MCF 10A (cell line): ENCODE data around the gene SPRED2. TPM values are rescaled to one million over a fixed set of nuclear protein-coding genes. Genes with fewer than 3 reads are reported as not detected.

Experiments used
- BruUV-seq: library from RNA; stranded (reverse); fragments of 400-500 nt; replicated peaks from 2 replicates; lab custom pipeline; 2021; lab: Mats Ljungman, UMichigan
- CTCF ChIA-PET: fragments of 300-600 bp; sonication (Branson Sonifier 250); formaldehyde crosslinking; extraction: SDS; loops from one replicate; lab custom pipeline; 2021; ENCODE audit warnings: antibody characterized with exemption, inconsistent platforms; lab: Yijun Ruan, JAX
- POLR2A ChIA-PET: fragments of 300-600, 350-650 bp; sonication (Branson Sonifier 250); formaldehyde crosslinking; extraction: SDS; loops from one replicate; lab custom pipeline; 2020; ENCODE audit warnings: antibody characterized with exemption, inconsistent platforms; lab: Yijun Ruan, JAX
- DNase-seq: peaks from one replicate; pipeline ENCODE4 v3.0.0-alpha.2; 2018; ENCODE audit not compliant: unreplicated experiment
- H3K27ac Mint-ChIP-seq: one replicate; pipeline ENCODE4 v1.8.0; 2022; ENCODE audit warnings: mild to moderate bottlenecking, low read depth, mixed read lengths; ENCODE audit not compliant: unreplicated experiment
- H3K27me3 Mint-ChIP-seq: one replicate; pipeline ENCODE4 v1.8.0; 2022; ENCODE audit warnings: mixed read lengths; ENCODE audit not compliant: insufficient read depth, unreplicated experiment
- H3K36me3 Mint-ChIP-seq: one replicate; pipeline ENCODE4 v1.8.0; 2022; ENCODE audit warnings: mild to moderate bottlenecking, moderate library complexity, mixed read lengths; ENCODE audit not compliant: insufficient read depth, unreplicated experiment
- H3K4me1 Mint-ChIP-seq: one replicate; pipeline ENCODE4 v1.8.0; 2022; ENCODE audit warnings: mixed read lengths; ENCODE audit not compliant: insufficient read depth, unreplicated experiment
- H3K4me3 Mint-ChIP-seq: one replicate; pipeline ENCODE4 v1.8.0; 2022; ENCODE audit warnings: mild to moderate bottlenecking, moderate library complexity, mixed read lengths; ENCODE audit not compliant: unreplicated experiment
- H3K9me3 Mint-ChIP-seq: one replicate; pipeline ENCODE4 v1.8.0; 2022; ENCODE audit warnings: mixed read lengths; ENCODE audit not compliant: unreplicated experiment
- intact Hi-C: fragments of 100-400 bp; cut with micrococcal nuclease; formaldehyde crosslinking; loops from 2 replicates; pipeline ENCODE4 v1.14.1; 2022
- total RNA-seq: library from RNA; stranded (reverse); gene quantifications from 2 replicates; pipeline ENCODE4 v1.2.3, GENCODE V29; 2022
- TF ChIP-seq, protein P1 (sequence below): fragments of 200-600 bp; IDR thresholded peaks from one replicate; pipeline ENCODE4 v1.8.0; 2022; ENCODE audit warnings: antibody characterized with exemption, mild to moderate bottlenecking; ENCODE audit not compliant: unreplicated experiment

SPRED2 gene
- total RNA-seq, 1 experiment from 2014 or later = 38.6 TPM

GRCh38 chr2:65265671-65266045, 166.7 kb downstream of the SPRED2 start:
- H3K27me3 Mint-ChIP-seq = no peaks in the 10 kb centered on the region
- H3K27ac Mint-ChIP-seq = no peak overlapping the region
- POLR2A ChIA-PET = interaction anchor here (0.7 to 1.3 kb wide), 6 partner anchors 101 to 310 kb away, joined by 3 to 4 read pairs (median 4); no protein-coding TSS in a partner anchor
- H3K36me3 Mint-ChIP-seq = peaks cover 80% of the 10 kb centered on the region
- H3K4me1 Mint-ChIP-seq = peaks cover 8% of the 10 kb centered on the region
- no peaks in the 10 kb centered on the region for H3K9me3 Mint-ChIP-seq
- intact Hi-C loops = loop anchor here (1.0 to 10.0 kb wide), 7 partner anchors 55 to 1309 kb away; partner anchors contain the start of gene SPRED2
- no peak for DNase-seq
- BruUV-seq = no TSS peak
- H3K4me3 Mint-ChIP-seq = no peak overlapping the region
- CTCF ChIA-PET = interaction anchor here (0.8 to 2.7 kb wide), 14 partner anchors 10 to 308 kb away, joined by 3 to 14 read pairs (median 5); no protein-coding TSS in a partner anchor
- TF ChIP-seq, protein P1, sequence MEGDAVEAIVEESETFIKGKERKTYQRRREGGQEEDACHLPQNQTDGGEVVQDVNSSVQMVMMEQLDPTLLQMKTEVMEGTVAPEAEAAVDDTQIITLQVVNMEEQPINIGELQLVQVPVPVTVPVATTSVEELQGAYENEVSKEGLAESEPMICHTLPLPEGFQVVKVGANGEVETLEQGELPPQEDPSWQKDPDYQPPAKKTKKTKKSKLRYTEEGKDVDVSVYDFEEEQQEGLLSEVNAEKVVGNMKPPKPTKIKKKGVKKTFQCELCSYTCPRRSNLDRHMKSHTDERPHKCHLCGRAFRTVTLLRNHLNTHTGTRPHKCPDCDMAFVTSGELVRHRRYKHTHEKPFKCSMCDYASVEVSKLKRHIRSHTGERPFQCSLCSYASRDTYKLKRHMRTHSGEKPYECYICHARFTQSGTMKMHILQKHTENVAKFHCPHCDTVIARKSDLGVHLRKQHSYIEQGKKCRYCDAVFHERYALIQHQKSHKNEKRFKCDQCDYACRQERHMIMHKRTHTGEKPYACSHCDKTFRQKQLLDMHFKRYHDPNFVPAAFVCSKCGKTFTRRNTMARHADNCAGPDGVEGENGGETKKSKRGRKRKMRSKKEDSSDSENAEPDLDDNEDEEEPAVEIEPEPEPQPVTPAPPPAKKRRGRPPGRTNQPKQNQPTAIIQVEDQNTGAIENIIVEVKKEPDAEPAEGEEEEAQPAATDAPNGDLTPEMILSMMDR = no peak

GRCh38 chr2:65264821-65265670, 167.4 kb downstream of the SPRED2 start:
- H3K4me1 Mint-ChIP-seq = peaks cover 8% of the 10 kb centered on the region
- no peak overlapping the region for H3K27ac Mint-ChIP-seq
- DNase-seq = peak; percentile 75
- CTCF ChIA-PET = interaction anchor here (0.5 to 2.7 kb wide), 19 partner anchors 11 to 309 kb away, joined by 3 to 14 read pairs (median 4); no protein-coding TSS in a partner anchor
- H3K27me3 Mint-ChIP-seq = no peaks in the 10 kb centered on the region
- H3K9me3 Mint-ChIP-seq = no peaks in the 10 kb centered on the region
- peaks cover 82% of the 10 kb centered on the region for H3K36me3 Mint-ChIP-seq
- H3K4me3 Mint-ChIP-seq = no peak overlapping the region
- POLR2A ChIA-PET = interaction anchor here (0.6 to 1.3 kb wide), 7 partner anchors 39 to 311 kb away, joined by 3 to 4 read pairs (median 3); no protein-coding TSS in a partner anchor
- TF ChIP-seq, protein P1 = peak; percentile 76
- no TSS peak for BruUV-seq
- intact Hi-C loops = loop anchor here (1.0 to 10.0 kb wide), 7 partner anchors 56 to 1310 kb away; partner anchors contain the start of gene SPRED2

DNA sequence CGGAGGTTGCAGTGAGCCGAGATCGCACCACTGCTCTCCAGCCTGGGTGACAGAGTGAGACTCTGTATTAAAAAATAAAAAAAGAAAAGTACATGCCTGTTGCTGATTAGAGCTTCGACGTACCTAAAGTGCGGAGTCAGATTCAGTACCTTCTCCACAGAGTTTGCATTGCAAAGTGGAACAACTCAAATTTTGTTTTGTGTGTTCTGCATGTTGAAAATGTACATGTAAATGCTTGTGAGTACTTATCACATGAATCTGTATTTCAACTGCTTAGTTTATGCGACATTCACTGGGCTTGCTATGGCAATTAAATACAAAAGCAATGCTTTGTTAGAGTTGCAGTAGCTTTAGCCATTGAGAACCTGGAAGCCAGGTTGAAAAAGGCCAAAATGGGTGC, 168.4 kb downstream of the SPRED2 start:
- no peak overlapping the region for H3K4me3 Mint-ChIP-seq
- peaks cover 8% of the 10 kb centered on the region for H3K4me1 Mint-ChIP-seq
- no peak for DNase-seq
- CTCF ChIA-PET = interaction anchor here (0.5 to 1.9 kb wide), 11 partner anchors 22 to 310 kb away, joined by 3 to 8 read pairs (median 3); no protein-coding TSS in a partner anchor
- H3K36me3 Mint-ChIP-seq = peaks cover 81% of the 10 kb centered on the region
- TF ChIP-seq, protein P1 = no peak
- no TSS peak for BruUV-seq
- H3K27ac Mint-ChIP-seq = no peak overlapping the region
- no peaks in the 10 kb centered on the region for H3K27me3 Mint-ChIP-seq
- POLR2A ChIA-PET = interaction anchor here (0.7 to 1.5 kb wide), 3 partner anchors 52 to 303 kb away, joined by 3 to 4 read pairs (median 4); no protein-coding TSS in a partner anchor
- H3K9me3 Mint-ChIP-seq = no peaks in the 10 kb centered on the region
- intact Hi-C loops = loop anchor here (2.0 to 10.0 kb wide), 3 partner anchors 57 to 1311 kb away; no protein-coding TSS in a partner anchor
